SK-N-SH (cell line): Measurements from ENCODE around the gene KARS1. TPM values are rescaled to one million over a fixed set of nuclear protein-coding genes. Genes with fewer than 3 reads are reported as not detected.
A peak's percentile ranks its signal among the peaks of the same experiment; 100 is the strongest.

Experiments used
- CTCF ChIA-PET: fragments of 300-600, 350-600 bp; formaldehyde crosslinking; extraction: SDS; loops from one replicate; lab custom pipeline; 2021; lab: Yijun Ruan, JAX
- POLR2A ChIA-PET: fragments of 350-600 bp; sonication (Branson Sonifier 250); formaldehyde crosslinking; extraction: SDS; loops from one replicate; lab custom pipeline; 2020; ENCODE audit warnings: antibody characterized with exemption, inconsistent platforms; lab: Yijun Ruan, JAX
- DNase-seq: peaks from one replicate; pipeline ENCODE4 v3.0.0; 2012
- H2AFZ ChIP-seq: fragments of 200-600 bp; sonication (generic); 2 replicates; pipeline ENCODE4 v1.8.1; 2016; ENCODE audit warnings: antibody characterized with exemption, mild to moderate bottlenecking, low read depth
- H3F3A ChIP-seq: fragments of 200-600 bp; sonication (generic); replicated peaks from 2 replicates; pipeline ENCODE3; 2016; ENCODE audit warnings: antibody characterized with exemption, mild to moderate bottlenecking; ENCODE audit not compliant: insufficient read depth
- H3K27ac ChIP-seq, 2 experiments: fragments of 200-500 bp in 1 of 2; fragments of 200-600 bp in 1 of 2; sonication (Bioruptor generic) in 1 of 2; sonication (generic), shearing (Covaris generic) in 1 of 2; 2 replicates each; pipeline versions ENCODE4 v1.5.1 to v1.6.1; 2014 to 2016; ENCODE audit warnings: low read depth in 2 of 2, inconsistent platforms in 1 of 2, low read length in 1 of 2, mild to moderate bottlenecking in 1 of 2, mixed read lengths in 1 of 2
- H3K27me3 ChIP-seq: fragments of 200-600 bp; sonication (generic), shearing (Covaris generic); 2 replicates; pipeline ENCODE4 v1.6.1; 2016; ENCODE audit warnings: mixed run types; ENCODE audit not compliant: insufficient read depth
- H3K36me3 ChIP-seq, 2 experiments: fragments of 200-500 bp in 1 of 2; fragments of 200-600 bp in 1 of 2; sonication (Bioruptor generic) in 1 of 2; sonication (generic) in 1 of 2; replicated peaks in 1 of 2; 2 replicates each; pipeline versions ENCODE3 to v1.5.1; 2014 to 2016; ENCODE audit warnings: low read length in 1 of 2, mild to moderate bottlenecking in 1 of 2; ENCODE audit not compliant: insufficient read depth in 2 of 2, control insufficient read depth in 1 of 2
- H3K4me1 ChIP-seq, 2 experiments: fragments of 200-500 bp in 1 of 2; fragments of 200-600 bp in 1 of 2; sonication (Bioruptor generic) in 1 of 2; sonication (generic), shearing (Covaris generic) in 1 of 2; 2 replicates each; pipeline versions ENCODE4 v1.5.1 to v1.6.1; 2014 to 2016; ENCODE audit warnings: low read depth in 1 of 2, low read length in 1 of 2, mixed run types in 1 of 2; ENCODE audit not compliant: insufficient read depth in 2 of 2, control insufficient read depth in 1 of 2
- H3K4me2 ChIP-seq: fragments of 200-600 bp; sonication (generic), shearing (Covaris generic); 2 replicates; pipeline ENCODE4 v1.6.1; 2017; ENCODE audit warnings: mixed run types
- H3K4me3 ChIP-seq, 2 experiments: fragments of 200-500 bp in 1 of 2; fragments of 200-600 bp in 1 of 2; sonication (Bioruptor generic) in 1 of 2; sonication (generic), shearing (Covaris generic) in 1 of 2; 2 replicates each; pipeline versions ENCODE4 v1.5.1 to v1.8.1; 2014 to 2016; ENCODE audit warnings: low read depth in 2 of 2, inconsistent platforms in 1 of 2, low read length in 1 of 2, mild to moderate bottlenecking in 1 of 2, mixed read lengths in 1 of 2, moderate library complexity in 1 of 2
- H3K79me2 ChIP-seq: fragments of 200-600 bp; sonication (generic); 2 replicates; pipeline ENCODE4 v1.8.1; 2017; ENCODE audit warnings: mild to moderate bottlenecking; ENCODE audit not compliant: insufficient read depth
- H3K9ac ChIP-seq: fragments of 200-600 bp; sonication (generic); 2 replicates; pipeline ENCODE4 v1.6.1; 2017; ENCODE audit warnings: mixed run types
- H3K9me2 ChIP-seq: fragments of 200-600 bp; sonication (generic); 2 replicates; pipeline ENCODE4 v1.6.1; 2017; ENCODE audit warnings: mixed run types
- H3K9me3 ChIP-seq: fragments of 200-600 bp; sonication (generic); 2 replicates; pipeline ENCODE4 v1.6.1; 2017; ENCODE audit warnings: mixed run types, mild to moderate bottlenecking, moderate library complexity
- H4K20me1 ChIP-seq: fragments of 200-600 bp; sonication (generic); 2 replicates; pipeline ENCODE4 v1.6.1; 2017; ENCODE audit warnings: mild to moderate bottlenecking, mixed run types; ENCODE audit not compliant: insufficient read depth
- EP300 ChIP-seq, 2 experiments: IDR thresholded peaks; 2 replicates each; pipeline versions ENCODE4 v1.4.0 to v1.6.1; 2012; ENCODE audit warnings: borderline replicate concordance in 1 of 2, low read depth in 1 of 2, low read length in 1 of 2
- EZH2phosphoT487 ChIP-seq: fragments of 200-600 bp; sonication (generic); IDR thresholded peaks from 2 replicates; pipeline ENCODE4 v1.6.1; 2017; ENCODE audit warnings: low read depth, mixed run types, mild to moderate bottlenecking, antibody characterized with exemption, moderate library complexity, borderline replicate concordance
- FOSL2 ChIP-seq: IDR thresholded peaks from 2 replicates; pipeline ENCODE4 v1.4.0; 2012; ENCODE audit warnings: low read depth, mild to moderate bottlenecking, moderate library complexity, borderline replicate concordance
- FOXJ3 ChIP-seq: sonication (generic); formaldehyde crosslinking; IDR thresholded peaks from 2 replicates; pipeline ENCODE4 v1.5.1; 2020; ENCODE audit warnings: mild to moderate bottlenecking, missing genetic modification reagents
- FOXM1 ChIP-seq: IDR thresholded peaks from 2 replicates; pipeline ENCODE4 v1.4.0; 2012; ENCODE audit warnings: low read depth, mild to moderate bottlenecking
- NFIC ChIP-seq: IDR thresholded peaks from 2 replicates; pipeline ENCODE4 v1.4.0; 2012; ENCODE audit warnings: borderline replicate concordance
- NRF1 ChIP-seq: IDR thresholded peaks from 2 replicates; pipeline ENCODE4 v1.6.1; 2012; ENCODE audit warnings: low read depth, mild to moderate bottlenecking, low read length
- POLR2AphosphoS5 ChIP-seq: IDR thresholded peaks from 2 replicates; pipeline ENCODE4 v1.6.1; 2012; ENCODE audit warnings: low read depth, low read length
- RAD21 ChIP-seq: IDR thresholded peaks from 2 replicates; pipeline ENCODE4 v1.6.1; 2012; ENCODE audit warnings: mild to moderate bottlenecking, low read length
- RCOR1 ChIP-seq: fragments of 150-350 bp; IDR thresholded peaks from 2 replicates; pipeline ENCODE4 v1.6.1; 2017; ENCODE audit warnings: antibody characterized with exemption, low read length
- SIN3A ChIP-seq: IDR thresholded peaks from 2 replicates; pipeline ENCODE4 v1.6.1; 2012; ENCODE audit warnings: low read depth, mild to moderate bottlenecking, low read length, moderate library complexity, borderline replicate concordance
- TCF12 ChIP-seq: IDR thresholded peaks from 2 replicates; pipeline ENCODE4 v1.4.0; 2012
- WGBS: methylation state at CpG from one replicate; pipeline ENCODE4 v1.1.6; 2017; ENCODE audit warnings: low lambda C conversion rate; 5-methylcytosine and 5-hydroxymethylcytosine counted together
- polyA plus RNA-seq, 3 experiments: library from polyadenylated mRNA; depleted of rRNA; stranded (reverse); fragments of >200 nt; gene quantifications; 2 replicates each; pipeline ENCODE4 v1.2.3, GENCODE V29; 2012
- TF ChIP-seq, protein P1 (sequence below): fragments of 150-350 bp; IDR thresholded peaks from 2 replicates; pipeline ENCODE4 v1.6.1; 2017; ENCODE audit warnings: antibody characterized with exemption, low read length, low read depth, borderline replicate concordance
- TF ChIP-seq, protein P2 (sequence below): IDR thresholded peaks from 2 replicates; pipeline ENCODE4 v1.4.0; 2012; ENCODE audit warnings: low read depth, borderline replicate concordance
- TF ChIP-seq, protein P3 (sequence below): IDR thresholded peaks from 2 replicates; pipeline ENCODE4; 2012
- TF ChIP-seq, protein P4 (sequence below): IDR thresholded peaks from 2 replicates; pipeline ENCODE4 v1.4.0; 2012; ENCODE audit warnings: low read depth, borderline replicate concordance
- TF ChIP-seq, protein P5 (sequence below): fragments of 150-350 bp; IDR thresholded peaks from 2 replicates; pipeline ENCODE4 v1.6.1; 2016; ENCODE audit warnings: mild to moderate bottlenecking, low read depth, low read length
- TF ChIP-seq, protein P6 (sequence below): IDR thresholded peaks from 2 replicates; pipeline ENCODE4 v1.4.0; 2012; ENCODE audit warnings: low read depth

The KARS1 gene
- polyA plus RNA-seq, 1 of the 3 experiments (the other 2 are of a cell fraction): 134 TPM

DNA sequence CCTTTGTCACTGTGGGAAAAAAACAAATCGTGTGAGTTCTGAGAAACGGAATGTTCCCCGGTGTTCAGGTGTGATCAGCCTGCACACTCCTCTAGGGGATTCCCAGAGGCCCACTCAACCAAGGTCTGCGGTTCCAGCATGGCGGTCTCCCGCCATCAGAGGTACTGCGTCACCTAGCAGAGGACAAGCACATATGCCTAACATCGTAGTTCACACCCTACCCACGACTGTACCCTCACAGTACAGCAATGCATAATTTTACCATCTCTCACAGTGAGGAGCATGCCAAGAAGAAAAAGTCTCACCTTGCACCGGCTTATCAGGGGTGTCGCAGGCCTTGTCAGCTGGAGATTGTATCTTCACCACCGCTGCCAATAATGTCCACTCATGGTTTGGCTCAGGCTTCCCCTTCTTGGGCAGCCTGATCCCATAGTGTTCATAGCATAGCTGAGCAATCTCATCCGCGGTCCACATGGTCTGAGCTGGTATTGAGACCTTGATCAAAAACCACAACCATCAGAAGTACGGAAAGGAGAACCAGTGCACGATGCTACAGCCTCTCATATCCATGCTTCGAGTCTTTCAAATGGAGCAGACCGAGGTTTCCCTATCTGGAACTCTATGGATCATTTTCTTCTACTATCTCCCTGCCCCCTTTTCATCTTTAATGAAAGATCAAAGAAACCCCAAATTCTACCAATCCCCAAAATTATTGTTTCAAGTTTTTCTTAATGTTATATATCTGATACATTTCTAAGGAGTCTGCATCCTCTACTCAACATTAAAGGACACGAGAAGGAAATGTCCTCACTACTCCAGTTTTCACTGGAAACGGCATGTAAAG, 26.9 kb downstream of the KARS1 start:
- Histone ChIP-seq H3K27me3 (no peaks in the 10 kb centered on the region), H3K9me3 (no peaks in the 10 kb centered on the region), H3K79me2 (peaks cover 21% of the 10 kb centered on the region), H2AFZ (no peak overlapping the region), H3K27ac (0 out of 4 replicates have a peak overlapping the region, but pooled peaks of 1 of the 2 experiments have one; percentile 8), H3K4me1 (peaks cover 9 to 14% of the 10 kb centered on the region in 2 experiments; a peak in 3 of 4 replicates), H3K9me2 (no peaks in the 10 kb centered on the region), H4K20me1 (no peaks in the 10 kb centered on the region), H3F3A (peaks cover 20% of the 10 kb centered on the region), H3K4me3 (peak overlapping the region in 1 of 2 experiments; percentile 85; a peak in 2 of 4 replicates), H3K36me3 (peaks cover 38 to 40% of the 10 kb centered on the region in 2 experiments), H3K9ac (peak overlapping the region; percentile 82; the same call in 1 of the 2 replicates), H3K4me2 (peak overlapping the region; percentile 91)
- DNase-seq: no peak
- TF ChIP-seq NFIC: no peak
- TF ChIP-seq RCOR1: no peak
- no peak for TF ChIP-seq FOSL2
- TF ChIP-seq FOXJ3: no peak
- TF ChIP-seq FOXM1: no peak
- TF ChIP-seq EP300 (IDR thresholded peaks at IDR 0.05; ENCODE audit: borderline replicate concordance in 1 of 2, low read depth in 1 of 2, low read length in 1 of 2): no peak
- no peak for TF ChIP-seq POLR2AphosphoS5
- no peak for TF ChIP-seq TCF12
- TF ChIP-seq, protein P1, sequence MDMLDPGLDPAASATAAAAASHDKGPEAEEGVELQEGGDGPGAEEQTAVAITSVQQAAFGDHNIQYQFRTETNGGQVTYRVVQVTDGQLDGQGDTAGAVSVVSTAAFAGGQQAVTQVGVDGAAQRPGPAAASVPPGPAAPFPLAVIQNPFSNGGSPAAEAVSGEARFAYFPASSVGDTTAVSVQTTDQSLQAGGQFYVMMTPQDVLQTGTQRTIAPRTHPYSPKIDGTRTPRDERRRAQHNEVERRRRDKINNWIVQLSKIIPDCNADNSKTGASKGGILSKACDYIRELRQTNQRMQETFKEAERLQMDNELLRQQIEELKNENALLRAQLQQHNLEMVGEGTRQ: no peak
- TF ChIP-seq EZH2phosphoT487: no peak
- TF ChIP-seq, protein P2, sequence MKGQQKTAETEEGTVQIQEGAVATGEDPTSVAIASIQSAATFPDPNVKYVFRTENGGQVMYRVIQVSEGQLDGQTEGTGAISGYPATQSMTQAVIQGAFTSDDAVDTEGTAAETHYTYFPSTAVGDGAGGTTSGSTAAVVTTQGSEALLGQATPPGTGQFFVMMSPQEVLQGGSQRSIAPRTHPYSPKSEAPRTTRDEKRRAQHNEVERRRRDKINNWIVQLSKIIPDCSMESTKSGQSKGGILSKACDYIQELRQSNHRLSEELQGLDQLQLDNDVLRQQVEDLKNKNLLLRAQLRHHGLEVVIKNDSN: no peak
- no peak for TF ChIP-seq NRF1
- TF ChIP-seq, protein P3, sequence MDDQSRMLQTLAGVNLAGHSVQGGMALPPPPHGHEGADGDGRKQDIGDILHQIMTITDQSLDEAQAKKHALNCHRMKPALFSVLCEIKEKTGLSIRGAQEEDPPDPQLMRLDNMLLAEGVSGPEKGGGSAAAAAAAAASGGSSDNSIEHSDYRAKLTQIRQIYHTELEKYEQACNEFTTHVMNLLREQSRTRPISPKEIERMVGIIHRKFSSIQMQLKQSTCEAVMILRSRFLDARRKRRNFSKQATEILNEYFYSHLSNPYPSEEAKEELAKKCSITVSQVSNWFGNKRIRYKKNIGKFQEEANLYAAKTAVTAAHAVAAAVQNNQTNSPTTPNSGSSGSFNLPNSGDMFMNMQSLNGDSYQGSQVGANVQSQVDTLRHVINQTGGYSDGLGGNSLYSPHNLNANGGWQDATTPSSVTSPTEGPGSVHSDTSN: no peak
- TF ChIP-seq, protein P4, sequence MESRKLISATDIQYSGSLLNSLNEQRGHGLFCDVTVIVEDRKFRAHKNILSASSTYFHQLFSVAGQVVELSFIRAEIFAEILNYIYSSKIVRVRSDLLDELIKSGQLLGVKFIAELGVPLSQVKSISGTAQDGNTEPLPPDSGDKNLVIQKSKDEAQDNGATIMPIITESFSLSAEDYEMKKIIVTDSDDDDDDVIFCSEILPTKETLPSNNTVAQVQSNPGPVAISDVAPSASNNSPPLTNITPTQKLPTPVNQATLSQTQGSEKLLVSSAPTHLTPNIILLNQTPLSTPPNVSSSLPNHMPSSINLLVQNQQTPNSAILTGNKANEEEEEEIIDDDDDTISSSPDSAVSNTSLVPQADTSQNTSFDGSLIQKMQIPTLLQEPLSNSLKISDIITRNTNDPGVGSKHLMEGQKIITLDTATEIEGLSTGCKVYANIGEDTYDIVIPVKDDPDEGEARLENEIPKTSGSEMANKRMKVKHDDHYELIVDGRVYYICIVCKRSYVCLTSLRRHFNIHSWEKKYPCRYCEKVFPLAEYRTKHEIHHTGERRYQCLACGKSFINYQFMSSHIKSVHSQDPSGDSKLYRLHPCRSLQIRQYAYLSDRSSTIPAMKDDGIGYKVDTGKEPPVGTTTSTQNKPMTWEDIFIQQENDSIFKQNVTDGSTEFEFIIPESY: no peak
- TF ChIP-seq RAD21: no peak
- TF ChIP-seq, protein P5, sequence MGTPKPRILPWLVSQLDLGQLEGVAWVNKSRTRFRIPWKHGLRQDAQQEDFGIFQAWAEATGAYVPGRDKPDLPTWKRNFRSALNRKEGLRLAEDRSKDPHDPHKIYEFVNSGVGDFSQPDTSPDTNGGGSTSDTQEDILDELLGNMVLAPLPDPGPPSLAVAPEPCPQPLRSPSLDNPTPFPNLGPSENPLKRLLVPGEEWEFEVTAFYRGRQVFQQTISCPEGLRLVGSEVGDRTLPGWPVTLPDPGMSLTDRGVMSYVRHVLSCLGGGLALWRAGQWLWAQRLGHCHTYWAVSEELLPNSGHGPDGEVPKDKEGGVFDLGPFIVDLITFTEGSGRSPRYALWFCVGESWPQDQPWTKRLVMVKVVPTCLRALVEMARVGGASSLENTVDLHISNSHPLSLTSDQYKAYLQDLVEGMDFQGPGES: no peak
- TF ChIP-seq, protein P6, sequence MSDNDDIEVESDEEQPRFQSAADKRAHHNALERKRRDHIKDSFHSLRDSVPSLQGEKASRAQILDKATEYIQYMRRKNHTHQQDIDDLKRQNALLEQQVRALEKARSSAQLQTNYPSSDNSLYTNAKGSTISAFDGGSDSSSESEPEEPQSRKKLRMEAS: no peak
- TF ChIP-seq SIN3A: no peak
- POLR2A ChIA-PET: interaction anchor here (0.6 kb wide), 1 partner anchor 55 kb away, joined by 3 read pairs; no protein-coding TSS in a partner anchor
- CTCF ChIA-PET: interaction anchor here (0.5 to 5.1 kb wide), 17 partner anchors 8 to 155 kb away, joined by 3 to 37 read pairs (median 4); partner anchors contain the start of gene GABARAPL2
- WGBS: 77% methylated on average over 20 of the region's 20 CpGs
